Measurements from ENCODE around the gene AGMO.

DNA sequence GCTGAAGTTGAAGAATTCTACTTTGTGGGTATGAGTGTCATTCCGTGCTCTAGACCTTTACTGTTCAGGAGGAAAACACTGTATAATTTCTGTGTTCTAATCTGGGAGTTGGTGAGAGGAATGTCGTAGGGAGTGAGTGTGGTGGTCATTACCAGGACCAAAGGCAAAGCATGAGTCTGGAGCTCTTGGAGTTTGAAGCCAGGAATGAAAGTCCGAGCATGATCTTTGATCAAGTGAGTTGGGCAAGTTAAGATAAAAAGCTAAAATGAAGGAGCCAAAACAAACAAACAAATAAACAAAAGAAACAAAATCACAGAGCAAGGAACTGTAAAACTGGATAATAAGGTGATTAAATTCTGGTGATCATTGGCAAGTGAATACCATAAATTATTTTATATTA is 161.4 kb downstream of the AGMO start:
- TF ChIP-seq EP300 (IDR thresholded peaks at IDR 0.05): no peak
- TF ChIP-seq SREBF2 (IDR thresholded peaks at IDR 0.05): no peak
- TF ChIP-seq POLR2A (IDR thresholded peaks at IDR 0.05; ENCODE audit: low read length): no peak
- TF ChIP-seq, protein P1, sequence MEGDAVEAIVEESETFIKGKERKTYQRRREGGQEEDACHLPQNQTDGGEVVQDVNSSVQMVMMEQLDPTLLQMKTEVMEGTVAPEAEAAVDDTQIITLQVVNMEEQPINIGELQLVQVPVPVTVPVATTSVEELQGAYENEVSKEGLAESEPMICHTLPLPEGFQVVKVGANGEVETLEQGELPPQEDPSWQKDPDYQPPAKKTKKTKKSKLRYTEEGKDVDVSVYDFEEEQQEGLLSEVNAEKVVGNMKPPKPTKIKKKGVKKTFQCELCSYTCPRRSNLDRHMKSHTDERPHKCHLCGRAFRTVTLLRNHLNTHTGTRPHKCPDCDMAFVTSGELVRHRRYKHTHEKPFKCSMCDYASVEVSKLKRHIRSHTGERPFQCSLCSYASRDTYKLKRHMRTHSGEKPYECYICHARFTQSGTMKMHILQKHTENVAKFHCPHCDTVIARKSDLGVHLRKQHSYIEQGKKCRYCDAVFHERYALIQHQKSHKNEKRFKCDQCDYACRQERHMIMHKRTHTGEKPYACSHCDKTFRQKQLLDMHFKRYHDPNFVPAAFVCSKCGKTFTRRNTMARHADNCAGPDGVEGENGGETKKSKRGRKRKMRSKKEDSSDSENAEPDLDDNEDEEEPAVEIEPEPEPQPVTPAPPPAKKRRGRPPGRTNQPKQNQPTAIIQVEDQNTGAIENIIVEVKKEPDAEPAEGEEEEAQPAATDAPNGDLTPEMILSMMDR (IDR thresholded peaks at IDR 0.05): no peak
- no peak for TF ChIP-seq JUNB (IDR thresholded peaks at IDR 0.05)
- TF ChIP-seq, protein P2, sequence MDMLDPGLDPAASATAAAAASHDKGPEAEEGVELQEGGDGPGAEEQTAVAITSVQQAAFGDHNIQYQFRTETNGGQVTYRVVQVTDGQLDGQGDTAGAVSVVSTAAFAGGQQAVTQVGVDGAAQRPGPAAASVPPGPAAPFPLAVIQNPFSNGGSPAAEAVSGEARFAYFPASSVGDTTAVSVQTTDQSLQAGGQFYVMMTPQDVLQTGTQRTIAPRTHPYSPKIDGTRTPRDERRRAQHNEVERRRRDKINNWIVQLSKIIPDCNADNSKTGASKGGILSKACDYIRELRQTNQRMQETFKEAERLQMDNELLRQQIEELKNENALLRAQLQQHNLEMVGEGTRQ (IDR thresholded peaks at IDR 0.05): no peak
- TF ChIP-seq ZFP36 (IDR thresholded peaks at IDR 0.05; ENCODE audit: borderline replicate concordance, partially characterized antibody): no peak
